GM18511 (cell line): Measurements from ENCODE around the gene ART5.
"Not testable (repeated sequence)": the region's sequence is repeated elsewhere in the genome, so short reads cannot be mapped to it uniquely, and the experiment has no call there.

ENCODE experiments used
- ATAC-seq: cut with Tn5 transposase; IDR thresholded peaks from one replicate; pipeline ENCODE4 v1.9.1; 2021; ENCODE audit warnings: mild to moderate bottlenecking, moderate library complexity; ENCODE audit not compliant: unreplicated experiment

Gene ART5

GRCh38 chr11:3623121-3623520, 18.7 kb downstream of the ART5 start:
- ATAC-seq, result no peak

- no peak for ATAC-seq
Observed at GRCh38 chr11:3622521-3622920, 19.3 kb downstream of the ART5 start.

DNA sequence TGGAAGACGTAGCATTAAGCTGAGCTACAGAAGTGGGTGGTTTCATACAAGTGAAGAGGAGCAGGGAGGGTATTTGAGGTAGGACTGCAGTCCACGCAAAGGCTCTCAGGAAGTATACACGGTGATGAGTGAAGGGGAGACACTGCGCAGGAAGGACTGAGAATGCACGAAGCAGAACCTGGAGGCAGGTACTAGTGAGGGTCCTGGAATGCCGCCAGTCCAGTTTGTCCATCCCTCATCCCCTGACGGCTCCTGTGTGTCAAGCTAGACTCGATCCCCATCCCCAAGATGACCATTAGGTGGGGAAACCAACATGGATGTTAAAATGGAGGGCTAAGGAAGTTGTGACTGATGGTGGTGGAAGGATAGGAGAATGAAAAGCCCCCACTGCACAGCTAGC, 23.8 kb downstream of the ART5 start:
- no peak for ATAC-seq

DNA sequence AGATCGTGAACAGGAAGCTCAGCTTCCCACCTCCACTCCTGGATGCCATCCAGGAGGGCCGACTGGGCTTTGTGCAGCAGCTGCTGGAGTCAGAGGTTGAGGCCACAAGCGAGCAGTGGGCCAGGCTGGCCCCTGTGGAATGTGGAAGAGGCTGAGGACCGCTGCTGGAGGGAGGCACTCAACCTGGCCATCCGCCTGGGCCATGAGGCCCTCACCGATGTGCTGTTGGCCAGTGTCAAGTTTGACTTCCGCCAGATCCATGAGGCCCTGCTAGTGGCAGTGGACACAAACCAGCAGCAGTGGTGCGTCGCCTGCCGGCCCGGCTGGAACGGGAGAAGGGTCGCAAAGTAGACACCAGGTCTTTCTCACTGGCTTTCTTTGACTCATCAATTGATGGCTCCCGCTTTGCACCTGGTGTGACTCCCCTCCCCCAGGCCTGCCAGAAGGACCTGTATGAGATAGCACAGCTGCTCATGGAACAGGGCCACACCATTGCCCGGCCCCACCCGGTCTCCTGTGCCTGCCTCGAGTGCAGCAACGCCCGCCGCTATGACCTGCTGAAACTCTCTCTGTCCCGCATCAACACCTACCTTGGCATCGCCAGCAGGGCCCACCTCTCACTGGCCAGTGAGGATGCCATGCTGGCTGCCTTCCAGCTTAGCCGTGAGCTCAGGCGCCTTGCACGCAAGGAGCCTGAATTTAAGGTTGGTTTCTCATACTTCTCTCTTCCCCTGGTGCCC, 24.9 kb downstream of the ART5 start:
- ATAC-seq, result no peak

GRCh38 chr11:3615998-3616397, 25.8 kb downstream of the ART5 start:
- no peak for ATAC-seq

- ATAC-seq, result peak; percentile 94
Observed at GRCh38 chr11:3614742-3615171, 27.0 kb downstream of the ART5 start.

- peak; percentile 29 for ATAC-seq
Observed at GRCh38 chr11:3613998-3614741, 27.6 kb downstream of the ART5 start.

DNA sequence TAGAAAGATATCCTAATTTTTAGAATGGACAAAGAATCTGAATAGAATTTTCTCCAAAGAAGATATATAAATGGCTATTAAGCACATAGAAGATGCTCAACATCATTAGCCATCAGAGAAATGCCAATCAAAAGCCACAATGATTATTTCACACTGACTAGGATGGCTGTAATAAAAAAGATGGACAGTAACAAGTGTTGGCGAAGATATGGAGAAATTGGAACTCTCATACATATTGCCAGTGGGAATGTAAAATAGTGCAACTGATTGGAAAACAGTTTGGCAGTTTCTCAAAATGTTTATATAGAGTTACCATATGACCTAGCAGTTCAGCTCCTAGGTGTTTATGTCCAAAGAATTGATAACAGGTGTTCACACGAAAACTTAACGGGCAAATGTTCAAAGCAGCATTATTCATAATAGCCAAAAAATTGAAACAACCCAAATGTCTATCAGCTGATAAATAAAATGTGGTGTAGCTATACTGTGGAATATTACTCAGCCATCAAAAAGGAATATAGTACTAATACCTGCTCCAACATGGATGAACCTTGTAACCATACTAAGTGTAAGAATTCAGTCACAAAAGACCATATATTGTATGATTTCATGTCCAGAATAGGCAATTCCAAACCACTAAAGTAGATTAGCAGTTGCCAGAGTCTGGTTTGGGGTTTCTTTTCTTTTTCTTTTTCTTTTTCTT, 29.7 kb downstream of the ART5 start:
- ATAC-seq, result no peak

DNA sequence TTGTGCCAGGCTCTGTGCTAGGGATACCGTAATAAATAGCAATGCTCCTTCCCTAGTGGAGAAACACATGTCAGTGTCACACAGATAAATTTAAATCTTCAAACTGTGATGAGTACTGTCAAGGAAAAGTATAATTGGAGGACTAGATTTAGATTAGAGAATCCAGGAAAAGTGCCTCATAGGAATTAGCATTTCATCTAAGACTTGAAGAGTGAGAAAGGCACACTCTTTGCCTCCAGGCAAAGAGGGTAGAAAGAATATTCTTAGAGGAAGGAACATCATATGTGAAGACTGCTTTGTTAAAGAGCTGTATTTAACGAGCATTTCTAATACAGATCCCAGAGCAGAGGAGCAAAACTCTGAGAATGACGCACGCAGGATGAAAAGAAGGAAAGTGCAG, 30.9 kb downstream of the ART5 start:
- ATAC-seq, result no peak

- no peak for ATAC-seq
Observed at GRCh38 chr11:3609416-3610265, 32.2 kb downstream of the ART5 start.

DNA sequence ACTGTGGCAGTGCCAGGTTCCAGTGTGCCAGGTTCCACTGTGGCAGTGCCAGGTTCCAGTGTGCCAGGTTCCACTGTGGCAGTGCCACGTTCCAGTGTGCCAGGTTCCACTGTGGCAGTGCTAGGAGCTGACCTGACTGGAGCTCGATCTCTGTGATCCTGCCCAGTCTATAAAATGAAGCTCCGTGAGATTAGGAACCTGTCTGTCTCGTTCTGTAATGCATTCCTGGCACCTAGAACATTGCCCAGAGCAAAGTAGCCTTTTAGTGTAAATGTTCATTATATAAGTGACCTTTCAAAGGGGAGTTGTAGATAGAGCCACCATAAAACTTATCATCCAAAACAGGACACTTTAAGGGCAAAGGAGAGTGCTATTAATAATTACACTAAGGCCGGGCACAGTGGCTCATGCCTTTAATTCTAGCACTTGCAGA, 36.0 kb downstream of the ART5 start:
- ATAC-seq, result no peak

- ATAC-seq, result no peak
Observed at GRCh38 chr11:3605283-3605662, 36.5 kb downstream of the ART5 start.

DNA sequence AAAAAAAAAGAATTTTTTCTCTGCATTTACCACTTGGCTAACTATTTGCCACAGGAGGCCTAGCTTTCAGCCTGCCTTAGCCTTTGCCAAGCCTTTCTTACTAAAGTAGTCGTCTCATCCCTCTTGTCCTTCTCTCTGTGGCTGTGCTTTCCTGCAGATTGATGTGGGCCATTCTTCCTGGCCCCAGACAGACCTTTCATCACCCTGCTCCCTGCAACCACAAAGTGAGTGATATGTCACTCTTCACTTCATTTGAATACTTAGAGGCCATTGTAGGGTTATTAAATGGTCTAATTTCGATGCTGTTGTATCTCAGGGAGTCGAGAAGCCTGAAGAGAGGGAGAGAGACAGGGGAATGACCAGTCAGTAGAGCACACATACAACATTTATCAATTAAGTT, 37.6 kb downstream of the ART5 start:
- no peak for ATAC-seq

DNA sequence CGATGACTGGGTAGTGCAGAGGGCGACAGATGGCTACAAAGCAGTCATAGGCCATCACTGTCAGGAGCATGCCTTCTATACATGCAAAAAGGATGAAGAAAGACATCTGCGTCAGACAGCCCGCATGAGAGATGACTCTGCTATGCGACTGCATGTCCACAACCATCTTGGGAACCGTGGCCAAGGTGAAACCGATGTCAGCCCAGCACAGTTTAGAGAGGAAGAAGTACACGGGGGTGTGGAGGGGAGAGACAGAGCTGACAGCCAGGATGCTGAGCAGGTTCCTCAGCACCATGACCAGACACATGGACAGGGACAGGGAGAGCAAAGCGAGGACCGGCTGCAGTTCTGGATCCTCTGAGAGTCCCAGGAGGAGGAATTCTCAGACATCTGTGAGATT, 41.6 kb downstream of the ART5 start:
- not testable (repeated sequence) for ATAC-seq

DNA sequence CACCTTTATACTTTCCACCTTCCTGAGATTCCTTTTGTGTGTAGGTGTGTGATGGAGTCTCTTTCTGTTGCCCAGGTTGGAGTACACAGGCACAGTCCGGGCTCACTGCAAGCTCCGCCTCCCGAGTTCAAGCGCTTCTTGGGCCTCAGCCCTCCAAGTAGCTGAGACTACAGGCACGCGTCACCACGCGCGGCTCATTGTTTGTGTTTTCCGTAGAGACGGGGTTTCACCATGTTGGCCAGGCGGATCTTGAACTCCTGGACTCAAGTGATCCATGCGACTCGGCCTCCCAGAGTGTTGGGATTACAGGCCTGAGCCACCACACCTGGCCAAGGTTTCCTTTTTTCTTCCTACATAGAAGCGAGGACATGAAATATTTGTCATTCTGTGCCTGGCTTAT, 44.0 kb downstream of the ART5 start:
- ATAC-seq, result not testable (repeated sequence)

DNA sequence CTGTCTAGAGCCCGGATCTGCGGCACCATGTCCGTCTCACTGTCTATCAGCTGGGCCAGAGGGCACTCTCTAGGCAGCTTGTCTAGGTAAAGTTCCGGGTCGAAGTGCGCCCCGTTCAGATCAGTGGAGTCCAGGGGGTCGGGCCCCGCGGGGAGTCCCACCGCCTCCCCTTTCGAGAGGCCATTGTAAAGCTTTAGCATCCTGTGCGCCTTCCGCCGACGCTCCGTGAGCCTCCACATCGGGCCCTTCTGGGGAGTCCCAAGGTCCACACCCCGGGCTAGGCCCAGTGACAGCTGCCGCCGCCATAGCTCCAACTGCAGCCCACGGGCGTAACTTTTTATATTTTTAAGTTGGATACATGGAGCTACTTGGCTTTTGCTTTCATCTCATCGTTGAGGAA, 50.5 kb downstream of the ART5 start:
- not testable (repeated sequence) for ATAC-seq

DNA sequence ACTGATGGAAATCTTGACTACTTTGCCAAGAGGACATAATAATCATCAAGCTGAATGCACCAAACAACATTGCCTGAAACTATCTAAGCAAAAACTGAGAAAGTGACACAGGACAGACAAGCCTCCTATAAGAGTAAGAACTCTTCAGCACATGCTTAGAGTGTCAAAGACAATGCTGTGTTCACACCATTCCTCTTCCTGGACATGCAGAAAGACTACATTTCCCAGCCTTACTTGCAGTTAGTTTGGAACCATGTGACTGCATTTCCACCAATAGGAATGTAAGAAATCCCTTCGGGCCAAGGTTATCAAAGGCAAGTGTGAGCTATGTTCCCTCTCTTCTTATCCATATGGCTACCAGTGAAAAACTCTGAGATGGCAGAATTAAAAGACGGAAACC, 51.6 kb downstream of the ART5 start:
- not testable (repeated sequence) for ATAC-seq

GRCh38 chr11:3588776-3589175, 53.0 kb downstream of the ART5 start:
- ATAC-seq, result not testable (repeated sequence)
